Measurements from ENCODE around the gene RAB28.

- TF ChIP-seq EP300 (IDR thresholded peaks at IDR 0.05; ENCODE audit: borderline replicate concordance in 1 of 2, low read depth in 1 of 2, low read length in 1 of 2): no peak
- no peak for TF ChIP-seq TAF1 (IDR thresholded peaks at IDR 0.05; ENCODE audit: borderline replicate concordance, low read depth, low read length)
Observed at GRCh38 chr4:13454786-13455185, 29.4 kb downstream of the RAB28 start.

Measured in SK-N-SH (cell line).